Right lobe of liver (tissue), 6 donors: Measurements from ENCODE around the gene NRM. TPM values are rescaled to one million over a fixed set of nuclear protein-coding genes. Genes with fewer than 3 reads are reported as not detected.

ENCODE experiments used
- ATAC-seq, 4 donors: fragments of 200-7000 bp; cut with Tn5 transposase; one replicate each; pipeline ENCODE4 v1.9.1; 2020; ENCODE audit warnings: mild to moderate bottlenecking in 4 of 4, moderate library complexity in 4 of 4
- DNase-seq, 3 donors: peaks; one replicate each; pipeline ENCODE4 v3.0.0-alpha.2; 2020
- H3K27ac ChIP-seq, 3 donors: fragments of 200-600 bp; one replicate each; pipeline ENCODE4 v1.8.0; 2022
- H3K27me3 ChIP-seq, 2 donors: fragments of 200-600 bp; one replicate each; pipeline ENCODE4 v1.8.0; 2022
- H3K36me3 ChIP-seq, 4 donors: fragments of 200-600 bp; sonication (generic) in 1 of 4; one replicate each; pipeline versions ENCODE4 v1.5.1 to v1.8.0; 2017 to 2022; ENCODE audit warnings: control low read depth in 1 of 4
- H3K4me1 ChIP-seq, 4 donors: fragments of 200-600 bp; sonication (generic) in 1 of 4; one replicate each; pipeline versions ENCODE4 v1.5.1 to v1.8.0; 2017 to 2022; ENCODE audit warnings: control low read depth in 1 of 4
- H3K4me3 ChIP-seq, 3 donors: fragments of 200-600 bp; one replicate each; pipeline ENCODE4 v1.8.0; 2022
- H3K9me3 ChIP-seq, 4 donors: fragments of 200-600 bp; sonication (generic) in 1 of 4; one replicate each; pipeline versions ENCODE4 v1.5.1 to v1.8.0; 2017 to 2022; ENCODE audit warnings: control low read depth in 1 of 4
- POLR2A ChIP-seq: fragments of 450-650 bp; IDR thresholded peaks from one replicate; pipeline ENCODE4 v1.6.1; 2017; ENCODE audit warnings: antibody characterized with exemption, mild to moderate bottlenecking
- WGBS: methylation state at CpG from one replicate; pipeline ENCODE4 v1.1.6; 2018; ENCODE audit warnings: low coverage, low lambda C conversion rate; ENCODE audit not compliant: insufficient coverage; ENCODE audit errors: missing lambda C conversion rate; 5-methylcytosine and 5-hydroxymethylcytosine counted together
- intact Hi-C, 2 donors: fragments of 100-400 bp; cut with DNase I; formaldehyde crosslinking; loops; one replicate each; pipeline versions ENCODE4 v1.11.2 to v1.14.1; 2022
- long read RNA-seq: library from polyadenylated mRNA; unstranded; transcript quantifications from one replicate; pipeline ENCODE4 v2.0.0, GENCODE V29; 2019
- total RNA-seq, 6 experiments: library from RNA; depleted of rRNA in 2 of 6; stranded (reverse); fragments of >200 nt in 2 of 6; fragmentation: NEBNext Ultra II Directional in 3 of 6; extraction: Animal tissue kit (Norgen Biotek cat#: 25700) in 3 of 6; gene quantifications; one replicate each; pipeline versions ENCODE4 v1.1.0 to v1.2.4, GENCODE V29; 2016 to 2023
- TF ChIP-seq, protein P1 (sequence below), 4 donors: fragments of 200-600 bp in 3 of 4; fragments of 450-650 bp in 1 of 4; IDR thresholded peaks; one replicate each; pipeline versions ENCODE4 v1.5.1 to v1.8.0; 2016 to 2022; ENCODE audit warnings: antibody characterized with exemption in 4 of 4, mild to moderate bottlenecking in 2 of 4
- donor health status: DM: no; HTN: yes; CAD: no.
- donor health status: DM: no; HTN: no; CAD: no.
- donor health status: DM: no; HTN: no; CAD: no.
- donor health status: DM: no; HTN: yes; CAD: no.
- donor health status: DM: no; HTN: yes; CAD: no.

NRM gene
- total RNA-seq: 1 to 10 TPM; 1.2 to 2.7 (median 1.9) TPM
- long read RNA-seq: 0 reads

DNA sequence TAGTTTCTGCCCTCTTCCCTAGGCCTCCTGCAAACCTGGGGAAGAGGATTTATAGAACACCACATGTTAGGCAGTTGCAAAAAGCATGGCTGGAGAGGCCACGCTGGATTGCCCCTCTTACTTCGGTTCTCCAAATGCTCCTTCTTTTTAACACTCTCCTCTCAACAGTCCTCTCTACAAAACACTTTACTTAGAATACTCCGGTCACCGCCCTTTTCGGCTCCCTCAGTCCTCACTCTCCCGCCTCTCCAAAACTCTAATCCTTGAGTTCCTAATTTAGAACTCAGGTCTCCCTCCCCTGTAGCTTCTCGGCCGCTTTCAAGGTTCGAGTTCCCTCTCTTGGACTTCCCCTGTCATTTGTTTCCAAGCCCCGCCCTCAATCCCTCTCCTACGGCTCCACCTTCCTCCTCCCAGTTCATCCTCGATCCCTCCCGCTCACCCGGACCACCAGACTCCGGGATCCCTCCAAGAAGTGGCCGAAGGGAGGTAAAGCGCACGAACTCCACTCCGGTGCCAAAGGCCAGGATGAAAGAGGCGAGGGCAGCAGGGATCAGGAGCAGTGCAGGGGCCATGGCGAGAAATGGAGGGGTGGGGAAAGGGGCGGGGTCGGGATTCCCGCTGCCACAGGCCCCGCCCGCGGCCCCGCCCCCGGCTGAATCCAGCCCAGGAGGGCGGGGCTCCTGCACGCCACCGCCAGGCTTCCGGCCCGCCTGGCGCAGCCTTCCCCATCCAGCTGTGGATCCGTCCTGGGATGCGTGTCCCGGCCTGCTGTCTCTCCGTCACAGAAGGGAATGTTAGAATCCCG, at the start of gene NRM:
Gene NRM (minus strand): TSS at position 582 of the 805 bp plus-strand sequence. CDS start 10 bp downstream, at position 572.
- ATAC-seq (peak; percentile 62 to 80 (median 79)), DNase-seq (peak; percentile 89)
- WGBS: 1% methylated on average over 38 of the region's 40 CpGs
- Histone ChIP-seq H3K4me3 (peak within 1 kb of the TSS; percentile 54 to 70 (median 62)), H3K9me3 (no peaks in the 10 kb centered on the region), H3K36me3 (no peaks in the 10 kb centered on the region), H3K27me3 (no peaks in the 10 kb centered on the region), H3K4me1 (peaks cover 0 to 28% (median 11%) of the 10 kb centered on the region in 4 donors), H3K27ac (peak within 1 kb of the TSS; percentile 30 to 61 (median 59))
- TF ChIP-seq, protein P1, sequence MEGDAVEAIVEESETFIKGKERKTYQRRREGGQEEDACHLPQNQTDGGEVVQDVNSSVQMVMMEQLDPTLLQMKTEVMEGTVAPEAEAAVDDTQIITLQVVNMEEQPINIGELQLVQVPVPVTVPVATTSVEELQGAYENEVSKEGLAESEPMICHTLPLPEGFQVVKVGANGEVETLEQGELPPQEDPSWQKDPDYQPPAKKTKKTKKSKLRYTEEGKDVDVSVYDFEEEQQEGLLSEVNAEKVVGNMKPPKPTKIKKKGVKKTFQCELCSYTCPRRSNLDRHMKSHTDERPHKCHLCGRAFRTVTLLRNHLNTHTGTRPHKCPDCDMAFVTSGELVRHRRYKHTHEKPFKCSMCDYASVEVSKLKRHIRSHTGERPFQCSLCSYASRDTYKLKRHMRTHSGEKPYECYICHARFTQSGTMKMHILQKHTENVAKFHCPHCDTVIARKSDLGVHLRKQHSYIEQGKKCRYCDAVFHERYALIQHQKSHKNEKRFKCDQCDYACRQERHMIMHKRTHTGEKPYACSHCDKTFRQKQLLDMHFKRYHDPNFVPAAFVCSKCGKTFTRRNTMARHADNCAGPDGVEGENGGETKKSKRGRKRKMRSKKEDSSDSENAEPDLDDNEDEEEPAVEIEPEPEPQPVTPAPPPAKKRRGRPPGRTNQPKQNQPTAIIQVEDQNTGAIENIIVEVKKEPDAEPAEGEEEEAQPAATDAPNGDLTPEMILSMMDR (IDR thresholded peaks at IDR 0.05): no peak
- TF ChIP-seq POLR2A: peak; percentile 33
- intact Hi-C loops: no loop called here

DNA sequence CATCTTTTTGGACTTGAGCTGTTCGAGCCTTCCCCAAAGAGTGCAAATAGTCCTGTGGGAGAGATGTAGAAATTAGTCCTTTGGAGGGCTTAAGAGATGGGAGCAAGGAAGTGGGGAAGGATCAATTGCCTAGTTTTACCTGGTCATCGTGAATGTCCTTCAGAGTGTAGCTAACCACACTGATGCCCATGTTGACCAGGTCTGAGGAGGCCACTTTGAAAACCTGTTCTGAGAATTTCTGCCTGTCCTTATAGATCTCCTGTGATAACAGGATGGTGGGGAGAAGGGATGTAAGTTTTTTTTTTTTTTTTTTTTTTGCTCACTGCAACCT, 49.7 kb upstream of the NRM start:
- H3K4me1 ChIP-seq: peaks cover 0 to 16% (median 8%) of the 10 kb centered on the region in 4 donors
- no peak overlapping the region for H3K4me3 ChIP-seq
- H3K27me3 ChIP-seq: no peaks in the 10 kb centered on the region
- H3K27ac ChIP-seq: no peak overlapping the region
- ATAC-seq (no peak), DNase-seq (no peak)
- intact Hi-C loops: no loop called here
- H3K36me3 ChIP-seq: peaks cover 0 to 43% (median 25%) of the 10 kb centered on the region in 4 donors
- 67% methylated on average over 2 of the region's 2 CpGs for WGBS
- no peaks in the 10 kb centered on the region for H3K9me3 ChIP-seq
- TF ChIP-seq POLR2A: no peak
- TF ChIP-seq, protein P1 (IDR thresholded peaks at IDR 0.05): no peak

DNA sequence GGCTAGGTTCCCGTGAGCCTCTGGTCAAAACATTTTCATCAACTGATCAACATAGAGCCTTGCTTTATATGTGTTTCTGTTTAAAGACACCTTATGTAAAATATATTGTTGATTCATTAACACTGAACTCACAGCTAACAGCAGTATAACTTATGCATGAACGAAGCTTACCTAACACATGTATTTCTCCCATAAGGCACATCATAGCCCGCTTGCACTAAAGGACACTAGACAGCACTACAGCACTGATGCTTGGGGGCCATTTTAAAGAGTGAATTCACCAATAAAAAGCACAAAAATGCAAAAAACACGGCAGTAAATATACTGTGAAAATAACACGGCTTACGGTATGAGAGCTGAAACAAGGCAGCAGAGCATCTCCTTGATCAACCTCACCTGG, 47.7 kb upstream of the NRM start:
- H3K9me3 ChIP-seq: no peaks in the 10 kb centered on the region
- H3K27ac ChIP-seq: no peak overlapping the region
- TF ChIP-seq POLR2A: no peak
- TF ChIP-seq, protein P1 (IDR thresholded peaks at IDR 0.05): no peak
- H3K4me3 ChIP-seq: no peak overlapping the region
- DNase-seq (no peak), ATAC-seq (no peak)
- H3K4me1 ChIP-seq: peaks cover 0 to 12% (median 6%) of the 10 kb centered on the region in 4 donors
- intact Hi-C loops: loop anchor here in 1 of 2 donors (10.0 kb wide), 1 partner anchor 114 kb away; the partner anchor contains the start of gene ATAT1
- 86% methylated on average over 6 of the region's 6 CpGs for WGBS
- H3K36me3 ChIP-seq: peaks cover 0 to 61% (median 29%) of the 10 kb centered on the region in 4 donors
- no peaks in the 10 kb centered on the region for H3K27me3 ChIP-seq

DNA sequence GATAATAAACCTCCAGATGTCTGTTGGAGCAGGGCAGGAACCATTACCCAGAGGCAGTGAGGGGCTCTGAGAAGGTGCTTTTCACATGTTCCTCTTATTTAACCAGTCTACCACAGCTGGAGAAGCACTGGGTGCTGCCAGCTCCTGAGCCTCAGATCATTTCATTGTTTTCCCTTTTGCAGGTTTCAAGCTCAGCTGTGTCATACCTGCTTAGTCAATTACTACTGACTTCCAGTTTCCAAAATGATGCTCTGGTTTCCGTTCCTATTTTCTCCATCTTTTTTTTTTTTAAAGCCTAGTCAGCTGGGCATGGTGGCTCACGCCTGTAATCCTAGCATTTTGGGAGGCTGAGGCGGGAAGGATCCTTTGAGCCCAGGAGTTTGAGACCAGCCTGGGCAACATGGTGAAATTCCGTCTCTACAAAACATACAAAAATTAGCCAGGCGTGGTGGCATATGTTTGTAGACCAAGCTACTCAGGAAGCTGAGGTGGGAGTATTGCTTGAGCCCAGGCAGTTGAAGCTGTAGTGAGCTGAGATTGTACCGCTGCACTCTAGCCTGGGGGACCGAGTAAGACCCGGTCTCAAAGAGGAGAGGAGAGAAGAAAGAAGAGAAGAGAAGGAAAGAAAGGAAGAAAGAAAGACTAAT, 45.0 kb upstream of the NRM start:
- no peak overlapping the region for H3K27ac ChIP-seq
- intact Hi-C loops: loop anchor here in 1 of 2 donors (10.0 kb wide), 1 partner anchor 111 kb away; the partner anchor contains the start of gene ATAT1
- no peaks in the 10 kb centered on the region for H3K27me3 ChIP-seq
- H3K9me3 ChIP-seq: no peaks in the 10 kb centered on the region
- ATAC-seq (no peak), DNase-seq (peak in 1 of 3 donors; percentile 8)
- peaks cover 5 to 66% (median 36%) of the 10 kb centered on the region in 4 donors for H3K36me3 ChIP-seq
- WGBS: 80% methylated on average over 6 of the region's 8 CpGs
- H3K4me1 ChIP-seq: peaks cover 0 to 4% (median 0%) of the 10 kb centered on the region in 4 donors
- H3K4me3 ChIP-seq: no peak overlapping the region
- TF ChIP-seq, protein P1 (IDR thresholded peaks at IDR 0.05): no peak
- TF ChIP-seq POLR2A: no peak
